ENCODE results near the gene KCNQ1OT1.

Gene KCNQ1OT1

GRCh38 chr11:2579315-2580060 is 120.3 kb downstream of the KCNQ1OT1 start:
- DNase-seq: no peak

- DNase-seq: no peak
Measured at GRCh38 chr11:2578929-2579270, 120.9 kb downstream of the KCNQ1OT1 start.

GRCh38 chr11:2577991-2578928 is 121.5 kb downstream of the KCNQ1OT1 start:
- no peak for DNase-seq

GRCh38 chr11:2577031-2577990 is 122.5 kb downstream of the KCNQ1OT1 start:
- no peak for DNase-seq

DNA sequence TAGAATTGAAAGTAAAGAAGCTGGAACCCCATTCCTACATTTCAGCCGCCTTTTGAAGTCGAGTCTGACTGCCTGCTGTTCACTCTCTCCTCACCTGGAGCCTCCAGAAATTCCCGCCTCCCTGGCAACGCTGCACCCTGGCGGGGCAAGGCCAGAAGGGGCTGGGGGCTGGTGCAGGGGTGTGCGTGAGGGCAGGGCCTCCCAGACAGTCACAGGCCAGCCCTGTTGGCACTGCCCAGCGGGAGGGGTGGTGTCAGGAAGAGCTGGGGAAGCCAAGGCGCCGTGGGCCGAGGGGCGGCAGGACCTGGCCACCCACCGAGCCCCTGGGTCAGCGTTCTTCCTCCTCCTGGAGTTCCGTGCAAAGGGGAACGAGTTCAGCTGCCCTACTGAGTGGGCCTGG is 123.2 kb downstream of the KCNQ1OT1 start:
- no peak for DNase-seq

GRCh38 chr11:2576111-2576510 is 123.7 kb downstream of the KCNQ1OT1 start:
- no peak for DNase-seq

DNA sequence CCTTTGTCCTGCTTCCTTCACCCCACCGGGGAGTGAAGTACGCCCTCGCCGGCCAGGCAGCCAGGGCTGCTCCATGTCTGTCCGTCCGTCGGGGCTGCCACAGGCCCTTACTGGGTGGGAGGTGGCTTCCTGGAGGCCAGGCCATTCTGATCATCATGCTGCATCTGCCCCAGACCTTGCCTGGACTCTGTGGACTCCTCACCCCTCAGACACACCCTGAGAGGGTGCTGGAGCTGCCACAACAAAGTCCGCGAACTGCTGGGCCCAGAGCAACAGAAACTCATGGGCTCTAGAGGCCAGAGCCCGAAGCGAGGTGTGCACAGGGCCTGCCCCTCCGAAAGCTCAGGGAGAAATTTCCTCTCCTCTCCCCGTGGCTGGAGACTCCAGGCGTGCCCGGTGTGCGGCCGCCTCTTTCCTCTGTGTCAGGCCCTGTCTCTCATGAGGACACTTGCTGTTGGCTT is 124.2 kb downstream of the KCNQ1OT1 start:
- DNase-seq: no peak

DNA sequence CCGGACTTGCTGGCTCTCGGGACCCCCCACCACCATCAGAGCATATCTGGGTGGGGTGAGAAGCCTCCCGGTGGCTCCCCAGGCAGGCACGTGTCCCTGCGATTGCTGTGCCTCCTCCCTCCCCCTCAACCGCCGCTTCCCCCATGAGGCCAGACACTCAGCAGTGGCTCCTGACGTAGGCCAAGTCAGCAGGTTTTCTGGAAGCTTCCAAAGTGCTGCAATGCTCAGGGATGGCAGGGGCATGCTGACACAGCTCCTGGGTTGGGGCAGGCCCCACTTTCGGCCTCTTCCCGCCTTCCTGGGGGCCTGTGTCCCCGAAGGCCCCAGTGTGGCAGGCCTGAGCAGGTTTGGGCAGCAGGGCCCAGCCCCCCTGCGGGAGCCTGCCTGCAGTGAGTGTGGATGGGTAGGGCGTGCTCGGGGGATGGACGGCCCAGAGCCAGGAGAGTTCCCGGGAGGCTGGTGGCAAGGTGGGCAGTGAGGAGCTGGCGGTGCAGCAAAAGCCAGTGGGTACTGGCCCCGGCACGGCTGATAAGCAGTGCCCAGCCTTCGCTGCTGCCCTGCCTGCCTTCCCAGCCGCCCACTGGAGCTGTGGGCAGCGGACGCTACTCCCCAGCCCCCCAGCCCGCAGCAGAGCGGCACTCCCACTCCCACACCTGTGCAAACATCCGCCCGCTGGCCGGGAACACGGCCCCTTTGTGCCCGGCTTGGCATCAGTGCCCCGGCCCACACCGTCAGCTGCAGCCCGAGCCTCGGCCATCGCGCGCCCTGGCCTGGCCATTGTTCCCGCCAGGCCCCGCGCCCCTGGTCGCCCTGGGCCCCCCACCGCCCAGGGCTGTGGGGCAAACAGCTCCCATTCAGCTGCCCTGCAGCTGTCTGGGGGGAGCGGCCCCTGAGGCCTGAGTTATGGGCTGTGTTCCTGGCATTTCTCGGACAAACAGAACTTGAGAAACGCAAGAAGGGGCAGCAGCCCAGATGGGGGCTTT is 125.0 kb downstream of the KCNQ1OT1 start:
- no peak for DNase-seq

DNA sequence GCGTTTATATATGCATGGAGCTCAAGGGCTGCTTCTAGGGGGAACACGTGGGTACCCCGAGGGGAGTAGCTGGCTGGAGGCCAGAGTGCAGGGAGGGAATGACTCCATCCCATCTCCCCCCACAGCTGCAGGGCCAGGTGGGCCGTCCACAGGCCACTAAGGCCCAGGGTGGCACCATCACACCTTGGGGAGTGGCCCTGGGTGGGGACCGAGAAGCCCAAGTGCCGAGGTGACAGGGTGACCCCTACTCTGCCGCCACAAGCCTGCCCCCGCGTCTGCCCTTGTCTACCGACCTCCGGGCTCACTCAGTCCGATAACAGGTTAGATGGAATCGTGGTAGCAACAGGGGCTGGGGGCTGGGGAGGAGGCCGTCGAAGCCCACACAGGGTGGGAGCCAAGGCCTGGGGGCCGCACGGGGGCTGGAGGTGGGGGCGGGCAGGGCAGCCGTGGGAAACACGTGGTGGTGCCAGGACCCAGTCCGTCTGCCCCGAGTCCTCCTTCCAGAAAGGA is 125.7 kb downstream of the KCNQ1OT1 start:
- no peak for DNase-seq

DNA sequence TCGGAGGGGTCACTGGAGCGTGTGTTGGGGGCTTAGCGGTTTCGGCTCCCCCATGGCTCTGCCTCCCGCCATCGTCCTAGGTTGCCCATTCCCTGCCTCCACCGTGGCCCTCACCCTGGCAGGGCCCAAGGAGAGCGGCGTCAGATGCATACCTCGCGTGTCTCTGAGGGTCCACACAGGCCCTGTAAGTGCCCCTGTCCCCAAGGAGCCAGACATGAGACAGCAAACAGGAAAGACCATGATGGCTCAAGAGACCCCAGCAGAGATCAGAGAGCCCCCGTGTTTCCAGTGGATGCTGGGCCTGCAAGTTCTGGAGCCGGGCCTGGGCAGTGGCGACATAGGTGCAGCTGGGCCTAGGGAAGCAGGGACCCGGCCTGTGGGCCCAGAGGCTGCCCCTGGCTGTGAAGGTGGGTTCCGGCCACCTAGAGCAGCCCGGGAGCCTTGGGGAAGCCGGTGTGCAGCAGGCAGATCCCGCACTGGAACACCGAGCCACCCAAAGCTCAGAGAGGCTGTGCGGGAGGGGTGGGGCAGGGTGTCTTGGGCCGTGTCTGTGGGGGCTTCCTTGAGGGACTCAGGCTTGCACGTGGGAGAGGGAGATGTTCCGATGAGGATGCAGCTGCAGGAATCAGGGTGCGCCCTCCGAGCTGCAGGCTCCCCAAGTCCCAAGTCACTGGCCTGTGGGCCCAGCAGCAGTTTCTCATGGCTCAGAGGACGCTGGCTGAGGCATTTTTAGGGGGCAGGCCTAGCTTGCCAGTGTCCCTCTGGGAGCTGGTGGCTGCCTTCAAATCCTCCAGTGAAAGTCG is 126.4 kb downstream of the KCNQ1OT1 start:
- DNase-seq: no peak

DNA sequence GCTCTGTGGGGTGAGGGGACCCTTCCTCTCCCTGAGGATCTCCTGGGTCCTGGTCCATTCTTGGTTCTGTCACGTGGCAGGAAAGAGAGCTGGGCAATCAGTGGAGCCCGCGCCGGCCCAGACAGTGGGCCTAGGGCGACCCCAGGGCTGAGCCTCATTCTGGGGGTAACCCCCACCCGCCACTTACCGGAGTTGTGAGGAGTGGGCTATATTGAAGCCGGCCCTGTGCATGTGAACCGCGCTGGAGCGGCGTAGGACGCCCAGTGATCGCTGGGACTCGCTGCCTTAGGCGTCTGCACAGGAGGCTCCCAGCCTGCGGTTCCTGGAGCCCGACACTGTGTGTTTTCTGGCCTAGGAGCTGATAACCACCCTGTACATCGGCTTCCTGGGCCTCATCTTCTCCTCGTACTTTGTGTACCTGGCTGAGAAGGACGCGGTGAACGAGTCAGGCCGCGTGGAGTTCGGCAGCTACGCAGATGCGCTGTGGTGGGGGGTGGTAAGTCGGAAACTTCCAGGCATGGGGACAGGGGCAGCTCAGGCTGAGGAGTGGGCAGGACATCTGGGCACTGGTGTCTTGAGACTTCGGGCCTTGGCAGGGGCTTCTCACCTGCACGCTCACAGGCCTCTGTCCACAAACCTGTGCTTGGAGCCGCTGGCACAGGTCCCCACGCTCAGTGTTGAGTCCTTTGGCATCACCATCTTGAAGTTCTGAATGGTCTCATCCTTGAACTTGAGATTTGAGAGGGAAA is 127.1 kb downstream of the KCNQ1OT1 start:
- DNase-seq: no peak

DNA sequence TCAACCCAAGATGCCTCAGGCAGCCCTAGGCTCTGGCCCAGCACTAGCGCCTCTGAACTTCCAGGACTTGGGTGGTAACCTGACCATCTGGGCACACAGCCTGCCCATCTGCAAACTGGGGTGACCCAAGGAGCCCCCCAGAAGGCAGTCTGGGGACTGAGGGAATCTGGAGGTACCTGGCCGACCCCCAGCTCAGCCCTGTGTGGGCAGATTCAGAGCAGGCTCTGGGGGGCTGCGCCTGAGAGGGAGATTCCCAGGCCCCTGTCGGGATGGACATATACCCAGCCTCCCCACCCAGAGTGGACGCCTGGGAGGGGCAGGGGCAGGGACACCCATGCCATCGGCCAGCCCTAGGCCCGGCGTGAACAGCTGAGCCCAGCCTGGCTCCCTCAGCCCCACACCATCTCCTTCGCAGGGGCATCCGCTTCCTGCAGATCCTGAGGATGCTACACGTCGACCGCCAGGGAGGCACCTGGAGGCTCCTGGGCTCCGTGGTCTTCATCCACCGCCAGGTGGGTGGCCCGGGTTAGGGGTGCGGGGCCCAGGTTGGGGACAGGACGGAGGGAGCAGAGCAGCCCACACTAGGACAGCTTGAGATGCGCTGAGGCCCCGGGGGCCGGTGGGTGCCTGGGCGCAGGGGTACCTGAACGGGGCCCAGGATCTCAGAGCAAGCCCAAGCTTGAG is 128.1 kb downstream of the KCNQ1OT1 start:
- DNase-seq: no peak

GRCh38 chr11:2570841-2571597 is 128.8 kb downstream of the KCNQ1OT1 start:
- no peak for DNase-seq

DNA sequence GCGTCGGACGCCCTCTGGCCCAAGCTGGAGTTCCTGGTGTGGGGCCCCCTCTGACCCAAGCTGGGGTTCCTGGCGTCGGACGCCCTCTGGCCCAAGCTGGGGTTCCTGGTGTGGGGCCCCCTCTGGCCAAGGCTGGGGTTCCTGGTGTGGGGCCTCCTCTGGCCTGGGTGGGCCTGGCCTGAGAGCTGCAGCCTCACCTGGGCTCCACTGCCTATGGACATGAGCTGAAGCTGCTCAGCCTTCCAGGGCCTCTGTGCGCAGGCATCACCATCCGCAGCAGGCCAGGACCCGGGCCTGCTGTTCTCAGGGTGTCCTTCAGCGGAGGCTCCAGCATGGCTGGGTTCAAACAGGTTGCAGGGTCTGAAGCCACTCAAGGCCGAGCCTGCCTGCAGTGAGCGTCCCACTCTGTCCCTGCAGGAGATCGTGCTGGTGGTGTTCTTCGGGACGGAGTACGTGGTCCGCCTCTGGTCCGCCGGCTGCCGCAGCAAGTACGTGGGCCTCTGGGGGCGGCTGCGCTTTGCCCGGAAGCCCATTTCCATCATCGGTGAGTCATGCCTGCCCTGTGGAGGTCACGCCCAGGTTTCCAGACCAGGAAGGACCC is 129.5 kb downstream of the KCNQ1OT1 start:
- no peak for DNase-seq

DNA sequence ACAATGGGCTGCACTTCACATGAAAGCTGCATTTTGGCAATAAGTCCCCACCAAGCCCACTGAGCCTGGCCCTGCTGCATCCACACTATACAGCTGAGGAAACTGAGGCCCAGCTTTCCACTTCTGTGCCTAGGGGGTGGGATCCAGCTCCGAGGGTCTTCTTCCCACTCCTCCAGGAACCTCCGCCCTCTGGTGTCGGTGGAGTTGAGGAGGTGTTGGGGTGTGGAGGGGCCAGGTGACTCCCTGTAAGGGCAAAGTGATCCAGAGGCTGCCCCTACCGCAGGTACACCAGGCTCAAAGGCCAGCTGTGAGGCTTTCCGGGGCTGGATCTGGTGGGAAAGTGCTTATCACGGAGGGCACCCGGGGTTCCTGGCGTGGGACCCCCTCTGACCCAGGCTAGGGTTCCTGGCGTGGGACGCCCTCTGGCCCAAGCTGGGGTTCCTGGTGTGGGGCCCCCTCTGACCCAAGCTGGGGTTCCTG is 130.0 kb downstream of the KCNQ1OT1 start:
- DNase-seq: no peak

DNA sequence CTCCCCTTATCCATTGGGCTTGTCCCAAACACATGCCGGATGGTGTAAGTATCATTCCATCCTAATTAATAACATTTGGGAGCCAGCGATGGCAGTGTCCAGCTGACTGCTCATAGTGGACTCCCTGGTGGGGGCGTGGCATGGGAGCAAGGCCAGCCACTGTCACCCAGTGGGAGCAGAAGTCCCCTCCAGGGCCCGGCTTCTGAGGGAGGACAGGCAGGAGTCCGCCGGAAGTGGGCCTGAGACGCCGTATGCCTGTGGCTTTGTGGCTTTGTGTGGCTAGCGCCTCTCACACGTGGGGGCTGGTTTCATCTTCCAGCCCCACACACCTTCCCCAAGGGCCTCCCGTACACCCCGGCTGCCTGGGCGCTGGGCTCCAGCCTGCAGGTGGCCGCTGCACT is 130.5 kb downstream of the KCNQ1OT1 start:
- no peak for DNase-seq

GRCh38 chr11:2567026-2567671 is 132.6 kb downstream of the KCNQ1OT1 start:
- no peak for DNase-seq

Data from NCI-H1105 (cell line).